H9 (cell line): Measurements from ENCODE around the gene IFIH1. TPM values are rescaled to one million over a fixed set of nuclear protein-coding genes. Genes with fewer than 3 reads are reported as not detected.

ENCODE experiments used
- DNase-seq: peaks from one replicate; pipeline ENCODE4 v3.0.0-alpha.2; 2017
- H2AFZ ChIP-seq: one replicate; pipeline ENCODE4 v1.6.1; 2013; ENCODE audit warnings: mild to moderate bottlenecking, low read length, control low read depth, moderate library complexity
- H2AK5ac ChIP-seq: 2 replicates; pipeline ENCODE4 v1.6.1; 2013; ENCODE audit warnings: low read length, control low read depth, mixed read lengths; ENCODE audit not compliant: insufficient read length
- H2BK120ac ChIP-seq: one replicate; pipeline ENCODE4 v1.6.1; 2013; ENCODE audit warnings: low read depth, mild to moderate bottlenecking, low read length, control low read depth, inconsistent platforms; ENCODE audit not compliant: poor library complexity, severe bottlenecking
- H2BK12ac ChIP-seq: 2 replicates; pipeline ENCODE4 v1.6.1; 2013; ENCODE audit warnings: low read length, control low read depth, mixed read lengths, low read depth; ENCODE audit not compliant: insufficient read length
- H2BK15ac ChIP-seq: 2 replicates; pipeline ENCODE4 v1.6.1; 2013; ENCODE audit warnings: low read depth, low read length, control low read depth
- H2BK20ac ChIP-seq: one replicate; pipeline ENCODE4 v1.6.1; 2013; ENCODE audit warnings: low read depth, mild to moderate bottlenecking, low read length, control low read depth, inconsistent platforms; ENCODE audit not compliant: poor library complexity, severe bottlenecking
- H2BK5ac ChIP-seq: 2 replicates; pipeline ENCODE4 v1.6.1; 2013; ENCODE audit warnings: low read length, control low read depth, mixed read lengths; ENCODE audit not compliant: insufficient read length
- H3K14ac ChIP-seq: 2 replicates; pipeline ENCODE4 v1.6.1; 2013; ENCODE audit warnings: low read length, control low read depth; ENCODE audit not compliant: insufficient read depth
- H3K18ac ChIP-seq: 2 replicates; pipeline ENCODE4 v1.6.1; 2013; ENCODE audit warnings: low read depth, mild to moderate bottlenecking, mixed read lengths, low read length, control low read depth; ENCODE audit not compliant: insufficient read length
- H3K23ac ChIP-seq: 2 replicates; pipeline ENCODE4 v1.6.1; 2013; ENCODE audit warnings: low read length, control low read depth, mixed read lengths, low read depth; ENCODE audit not compliant: insufficient read length
- H3K23me2 ChIP-seq: 2 replicates; pipeline ENCODE4 v1.6.1; 2013; ENCODE audit warnings: low read depth, mild to moderate bottlenecking, mixed read lengths, low read length, control low read depth; ENCODE audit not compliant: insufficient read length, poor library complexity, severe bottlenecking
- H3K27ac ChIP-seq: 2 replicates; pipeline ENCODE4 v1.5.1; 2013; ENCODE audit warnings: low read length, control low read depth, mixed read lengths, low read depth; ENCODE audit not compliant: insufficient read length
- H3K27me3 ChIP-seq: 2 replicates; pipeline ENCODE4 v1.6.1; 2013; ENCODE audit warnings: low read length, control low read depth, inconsistent platforms; ENCODE audit not compliant: insufficient read depth
- H3K4ac ChIP-seq: 2 replicates; pipeline ENCODE4 v1.6.1; 2013; ENCODE audit warnings: low read depth, mild to moderate bottlenecking, control low read depth, inconsistent platforms, low read length, moderate library complexity
- H3K4me1 ChIP-seq: 2 replicates; pipeline ENCODE4 v1.6.1; 2013; ENCODE audit warnings: low read length, control low read depth, inconsistent platforms; ENCODE audit not compliant: insufficient read depth
- H3K4me2 ChIP-seq: 2 replicates; pipeline ENCODE4 v1.6.1; 2013; ENCODE audit warnings: low read length, control low read depth, mixed read lengths; ENCODE audit not compliant: insufficient read length, insufficient read depth
- H3K56ac ChIP-seq: 2 replicates; pipeline ENCODE4 v1.6.1; 2013; ENCODE audit warnings: low read depth, mild to moderate bottlenecking, mixed read lengths, low read length, control low read depth; ENCODE audit not compliant: insufficient read length
- H3K79me1 ChIP-seq: 2 replicates; pipeline ENCODE4 v1.6.1; 2013; ENCODE audit warnings: low read depth, mild to moderate bottlenecking, moderate library complexity, low read length, control low read depth, inconsistent platforms; ENCODE audit not compliant: insufficient read depth, poor library complexity, severe bottlenecking
- H3K79me2 ChIP-seq: 2 replicates; pipeline ENCODE4 v1.6.1; 2013; ENCODE audit warnings: low read length, control low read depth, inconsistent platforms; ENCODE audit not compliant: insufficient read depth
- H3K9ac ChIP-seq: 2 replicates; pipeline ENCODE4 v1.6.1; 2013; ENCODE audit warnings: low read length, control low read depth, mixed read lengths; ENCODE audit not compliant: insufficient read length; ENCODE audit errors: extremely low read depth
- H3K9me3 ChIP-seq: one replicate; pipeline ENCODE4 v1.6.1; 2013; ENCODE audit warnings: low read depth, low read length, inconsistent platforms; ENCODE audit not compliant: control insufficient read depth
- H3T11ph ChIP-seq: one replicate; pipeline ENCODE4 v1.6.1; 2013; ENCODE audit warnings: mild to moderate bottlenecking, low read length, control low read depth, inconsistent platforms
- H4K20me1 ChIP-seq: one replicate; pipeline ENCODE4 v1.6.1; 2013; ENCODE audit not compliant: control insufficient read depth, insufficient read length, insufficient read depth
- H4K5ac ChIP-seq: 2 replicates; pipeline ENCODE4 v1.6.1; 2013; ENCODE audit warnings: low read depth, mild to moderate bottlenecking, mixed read lengths, low read length, control low read depth; ENCODE audit not compliant: insufficient read length
- H4K8ac ChIP-seq: replicated peaks from 2 replicates; pipeline ENCODE4 v1.6.1; 2013; ENCODE audit warnings: low read length, control low read depth, mixed read lengths, low read depth; ENCODE audit not compliant: insufficient read length
- H4K91ac ChIP-seq: 2 replicates; pipeline ENCODE4 v1.6.1; 2013; ENCODE audit warnings: low read depth, mild to moderate bottlenecking, moderate library complexity, mixed read lengths, low read length, control low read depth; ENCODE audit not compliant: insufficient read length
- H3K27ac Mint-ChIP-seq, 3 experiments: 2 replicates in 2 of 3; 3 replicates in 1 of 3; pipeline ENCODE4 v1.8.0; 2020 to 2021; ENCODE audit warnings: mixed read lengths in 3 of 3, mild to moderate bottlenecking in 1 of 3, moderate library complexity in 1 of 3
- H3K27me3 Mint-ChIP-seq: 2 replicates; pipeline ENCODE4 v1.8.0; 2021; ENCODE audit warnings: low read depth, mild to moderate bottlenecking, moderate library complexity, mixed read lengths
- H3K36me3 Mint-ChIP-seq, 3 experiments: 2 replicates in 2 of 3; 3 replicates in 1 of 3; pipeline ENCODE4 v1.8.0; 2020 to 2021; ENCODE audit warnings: low read depth in 3 of 3, mixed read lengths in 3 of 3; ENCODE audit not compliant: insufficient read depth in 1 of 3
- H3K4me1 Mint-ChIP-seq, 2 experiments: 2 replicates each; pipeline ENCODE4 v1.8.0; 2020; ENCODE audit warnings: mixed read lengths in 2 of 2
- H3K4me3 Mint-ChIP-seq, 2 experiments: 2 replicates in 1 of 2; 3 replicates in 1 of 2; pipeline ENCODE4 v1.8.0; 2020 to 2021; ENCODE audit warnings: mild to moderate bottlenecking in 2 of 2, mixed read lengths in 2 of 2, moderate library complexity in 1 of 2
- H3K9me3 Mint-ChIP-seq, 2 experiments: 2 replicates in 1 of 2; 3 replicates in 1 of 2; pipeline ENCODE4 v1.8.0; 2020; ENCODE audit warnings: mild to moderate bottlenecking in 2 of 2, mixed read lengths in 2 of 2, moderate library complexity in 1 of 2
- CTCF ChIP-seq: fragments of 200-600 bp; sonication (generic); conservative IDR thresholded peaks from 3 replicates; pipeline ENCODE4 v1.8.0; 2021; ENCODE audit warnings: antibody characterized with exemption, mild to moderate bottlenecking
- WGBS: extraction: QIAGEN DNeasy Blood & Tissue Kit; methylation state at CpG from one replicate; pipeline ENCODE4 v1.1.7; 2013; ENCODE audit warnings: missing lambda C conversion rate, low lambda C conversion rate, mixed read lengths; ENCODE audit not compliant: insufficient read length; ENCODE audit errors: extremely low coverage; 5-methylcytosine and 5-hydroxymethylcytosine counted together
- total RNA-seq: library from RNA; stranded (reverse); gene quantifications from 2 replicates; pipeline ENCODE4 v1.2.1, GENCODE V29; 2021

Gene IFIH1
- total RNA-seq, 1 experiment from 2014 or later = 0.81 TPM

DNA sequence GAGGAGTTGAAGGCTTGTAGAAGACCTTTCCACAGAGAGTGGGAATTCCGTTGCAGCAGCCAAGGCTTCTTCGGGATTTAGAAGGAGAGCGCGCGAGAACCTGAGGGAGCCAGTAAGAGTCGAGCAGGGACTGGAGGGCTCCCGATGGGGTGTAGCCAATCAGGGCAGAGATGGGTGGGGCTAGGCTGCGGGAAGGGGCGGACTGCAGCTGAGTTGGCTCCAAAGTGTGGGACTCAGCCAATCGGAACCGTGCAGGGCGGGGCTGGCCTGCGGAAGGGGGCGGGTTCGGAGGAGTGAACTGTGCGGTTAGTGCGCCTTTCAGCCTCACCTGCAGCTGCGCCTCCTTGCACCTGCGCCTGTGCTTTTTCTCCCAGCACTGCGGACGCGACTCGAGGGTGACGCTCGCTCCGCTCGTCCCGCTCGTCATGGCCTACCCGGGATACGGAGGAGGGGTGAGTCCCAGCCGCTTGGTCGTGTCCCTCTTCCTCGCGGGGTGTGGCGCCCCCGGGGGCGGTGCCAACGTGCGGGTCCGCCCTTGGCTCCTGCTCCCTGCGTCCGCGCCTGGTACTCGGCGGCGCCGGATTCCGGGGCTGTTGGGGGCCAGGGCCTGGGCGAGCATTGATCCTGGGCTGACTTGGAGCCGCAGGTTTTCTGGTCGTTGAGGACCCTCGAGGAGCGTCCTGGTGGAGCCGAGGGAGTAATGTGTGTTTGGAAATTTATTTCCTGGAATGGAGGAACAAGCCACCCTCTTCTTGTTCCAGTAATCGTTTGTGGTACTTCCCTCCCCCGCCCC lies 25.5 kb upstream of the IFIH1 start, which contains the start of gene GCA:
Gene GCA, plus strand, starts transcription at position 309 of the 793 bp plus-strand sequence. Its CDS starts 117 bp downstream, at position 426.
- peak; percentile 99 for DNase-seq
- Mint-ChIP-seq H3K27me3 (peaks cover 12% of the 10 kb centered on the region), H3K4me3 (peak within 1 kb of the TSS; percentile 91 to 98), H3K27ac (peak within 1 kb of the TSS; percentile 65 to 90 (median 72)), H3K4me1 (peaks cover 10 to 13% of the 10 kb centered on the region in 2 experiments), H3K9me3 (no peaks in the 10 kb centered on the region), H3K36me3 (no peaks in the 10 kb centered on the region)
- peaks cover 3% of the 10 kb centered on the region for H3K23me2 ChIP-seq
- H3K27ac ChIP-seq = no peak within 1 kb of the TSS
- no peak within 1 kb of the TSS for H2BK12ac ChIP-seq
- no peak within 1 kb of the TSS for H2AK5ac ChIP-seq
- H4K8ac ChIP-seq = no peak within 1 kb of the TSS
- H3K56ac ChIP-seq = no peak within 1 kb of the TSS
- H3K79me2 ChIP-seq = no peaks in the 10 kb centered on the region; the same call in 1 of the 2 replicates
- H3K27me3 ChIP-seq = no peaks in the 10 kb centered on the region
- 0 out of 2 replicates have a peak within 1 kb of the TSS, but pooled peaks have one; percentile 9 for H3K14ac ChIP-seq
- H3K9me3 ChIP-seq = no peaks in the 10 kb centered on the region
- H3K79me1 ChIP-seq = no peaks in the 10 kb centered on the region
- H2AFZ ChIP-seq = peak within 1 kb of the TSS; percentile 90
- H2BK20ac ChIP-seq = no peak within 1 kb of the TSS
- no CpG with 5 or more reads among the region's 57 CpGs for WGBS
- no peak within 1 kb of the TSS for H2BK15ac ChIP-seq
- no peaks in the 10 kb centered on the region for H3K4me1 ChIP-seq
- no peak within 1 kb of the TSS for H2BK5ac ChIP-seq
- H2BK120ac ChIP-seq = no peak within 1 kb of the TSS
- H3K9ac ChIP-seq = peak within 1 kb of the TSS; percentile 66
- no peak for TF ChIP-seq CTCF
- H3K4me2 ChIP-seq = peak within 1 kb of the TSS; percentile 59
- no peaks in the 10 kb centered on the region for H4K20me1 ChIP-seq
- H4K5ac ChIP-seq = no peak within 1 kb of the TSS
- no peak within 1 kb of the TSS for H3T11ph ChIP-seq
- H3K23ac ChIP-seq = no peak within 1 kb of the TSS
- no peak within 1 kb of the TSS for H4K91ac ChIP-seq
- no peak within 1 kb of the TSS for H3K18ac ChIP-seq
- H3K4ac ChIP-seq = no peak within 1 kb of the TSS
